Stimulated activated CD4-positive, alpha-beta T cell treated with anti-CD3 and anti-CD28 coated beads, Interleukin-12 subunit alpha, Interleukin-12 subunit beta, amount 100 ng/mL, for 24 hours (primary cell): ENCODE measurements around the gene KLHL7.
"Not testable (repeated sequence)": the region's sequence is repeated elsewhere in the genome, so short reads cannot be mapped to it uniquely, and the experiment has no call there.

ENCODE experiments used
- DNase-seq, 2 experiments: peaks; one replicate each; pipeline ENCODE4 v3.0.0-alpha.2; 2020; ENCODE audit warnings: low read depth in 2 of 2

KLHL7 gene

DNA sequence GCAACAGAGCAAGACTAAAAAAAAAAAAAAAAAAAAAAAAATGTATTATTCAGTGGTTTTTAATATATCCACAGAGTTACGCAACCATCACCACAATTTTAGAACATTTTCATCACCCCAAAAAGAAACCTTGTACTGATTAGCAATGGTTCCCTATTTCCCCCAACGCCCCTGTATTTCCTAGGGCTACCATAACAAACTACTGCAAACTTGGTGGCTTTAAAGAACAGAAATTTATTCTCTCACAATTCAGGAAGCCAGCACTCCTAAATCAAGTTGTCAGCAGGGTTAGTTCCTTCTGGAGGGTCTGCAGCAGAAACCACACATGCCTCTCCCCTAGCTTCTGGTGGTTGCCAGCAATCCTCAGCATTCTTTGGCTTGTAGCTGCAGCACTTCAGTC, 70.4 kb downstream of the KLHL7 start:
- DNase-seq = no peak

GRCh38 chr7:23181684-23182553, 76.3 kb downstream of the KLHL7 start, which contains the start of gene NUP42:
Gene NUP42, plus strand, starts transcription at chr7:23182048. Its CDS starts 38 bp downstream, at chr7:23182086.
- DNase-seq = peak; percentile 95

DNA sequence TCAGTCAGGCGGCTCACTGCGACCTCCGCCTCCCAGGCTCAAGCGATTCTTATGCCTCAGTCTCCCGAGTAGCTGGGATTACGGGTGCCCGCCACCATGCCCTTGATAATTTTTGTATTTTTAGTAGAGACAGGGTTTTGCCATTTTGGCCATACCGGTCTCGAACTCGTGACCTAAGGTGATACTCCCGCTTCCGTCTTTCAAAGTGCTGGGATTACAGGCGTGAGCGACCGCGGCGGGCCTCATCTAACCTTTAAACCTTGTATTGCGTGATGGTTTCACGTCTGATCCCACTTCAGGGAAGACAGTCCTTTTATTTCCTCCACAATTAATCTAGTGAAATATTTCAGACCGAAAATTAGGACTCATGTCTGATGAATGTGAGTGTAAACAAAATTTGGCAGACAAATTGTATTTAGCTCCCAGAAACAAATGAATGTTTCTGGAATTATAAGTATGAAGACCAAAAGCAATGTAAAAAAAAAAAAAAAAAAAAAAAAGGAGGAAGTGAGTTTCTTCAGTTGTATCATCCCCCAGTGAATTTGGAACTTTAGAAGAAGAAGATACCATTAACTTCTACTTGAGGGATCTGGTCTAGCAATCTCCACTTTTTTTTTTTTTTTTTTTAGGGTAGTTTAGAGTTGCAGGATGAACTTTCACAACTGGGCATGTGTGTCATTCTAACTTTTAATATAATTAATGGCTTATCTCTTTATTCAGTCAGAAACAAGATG, 77.9 kb downstream of the KLHL7 start:
- no peak for DNase-seq

DNA sequence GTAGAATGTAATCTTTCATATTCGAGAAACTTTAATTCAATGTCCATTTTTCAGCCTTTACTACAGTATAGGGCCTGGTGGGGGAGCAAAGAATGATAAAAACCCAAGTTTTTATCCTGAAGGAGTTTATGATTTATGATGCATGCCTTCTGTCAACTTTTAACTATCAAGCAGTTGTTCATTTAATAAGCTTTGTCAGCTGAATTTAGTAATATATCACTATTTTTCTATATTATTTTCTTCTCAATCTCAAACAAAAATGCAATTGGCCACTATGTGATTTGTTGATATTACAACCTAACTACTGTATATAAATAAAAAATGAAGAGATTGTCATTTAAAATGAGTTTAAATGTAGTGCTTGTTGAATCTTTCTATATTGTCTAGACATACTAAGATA, 78.7 kb downstream of the KLHL7 start:
- no peak for DNase-seq

GRCh38 chr7:23184709-23185359, 79.2 kb downstream of the KLHL7 start:
- no peak for DNase-seq

GRCh38 chr7:23185980-23186379, 80.4 kb downstream of the KLHL7 start:
- no peak for DNase-seq

DNA sequence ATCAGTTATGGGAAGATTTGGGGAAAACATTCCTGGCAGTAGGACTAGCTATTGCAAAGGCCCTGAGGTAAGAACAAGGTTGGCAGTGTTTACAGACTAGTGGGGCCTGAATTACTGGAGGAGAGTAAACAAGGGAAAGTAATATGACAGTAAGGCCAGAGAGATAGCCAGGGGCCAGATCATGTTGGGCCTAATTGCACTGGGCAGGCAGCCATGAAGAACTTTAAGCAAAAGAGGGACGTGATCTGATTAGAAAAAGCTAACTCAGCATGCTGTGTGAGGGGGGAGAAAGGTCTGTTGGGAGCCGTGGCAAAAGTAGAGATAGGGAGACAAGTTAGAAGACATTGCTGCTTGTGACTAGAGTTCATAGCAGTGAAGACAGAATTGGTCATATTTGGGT, 85.4 kb downstream of the KLHL7 start:
- no peak for DNase-seq

- DNase-seq = not testable (repeated sequence)
Measured at GRCh38 chr7:23193650-23194227, 88.2 kb downstream of the KLHL7 start.

DNA sequence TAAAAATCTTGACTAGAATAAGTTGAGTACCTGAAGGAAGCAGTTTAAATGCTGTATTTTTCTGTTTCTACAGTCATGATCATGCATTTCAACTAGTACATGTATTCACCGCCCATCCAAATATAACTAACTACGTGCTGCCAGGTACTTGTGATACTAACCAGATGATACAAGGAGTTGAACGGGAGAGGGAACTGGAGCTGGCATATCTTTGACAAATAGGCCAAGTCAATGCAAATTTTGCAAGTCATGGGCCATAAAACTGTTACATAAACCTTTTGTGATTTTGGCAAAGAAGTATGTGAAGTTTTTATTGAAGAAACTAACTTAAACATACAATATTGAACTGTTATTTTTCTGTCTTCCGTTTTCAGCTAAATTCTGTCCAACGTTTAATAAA, 90.7 kb downstream of the KLHL7 start:
- no peak for DNase-seq

GRCh38 chr7:23197745-23198144, 92.2 kb downstream of the KLHL7 start:
- DNase-seq = not testable (repeated sequence)

GRCh38 chr7:23200331-23200730, 94.7 kb downstream of the KLHL7 start:
- DNase-seq = no peak

- no peak for DNase-seq
Measured at GRCh38 chr7:23204241-23204640, 98.7 kb downstream of the KLHL7 start.

DNA sequence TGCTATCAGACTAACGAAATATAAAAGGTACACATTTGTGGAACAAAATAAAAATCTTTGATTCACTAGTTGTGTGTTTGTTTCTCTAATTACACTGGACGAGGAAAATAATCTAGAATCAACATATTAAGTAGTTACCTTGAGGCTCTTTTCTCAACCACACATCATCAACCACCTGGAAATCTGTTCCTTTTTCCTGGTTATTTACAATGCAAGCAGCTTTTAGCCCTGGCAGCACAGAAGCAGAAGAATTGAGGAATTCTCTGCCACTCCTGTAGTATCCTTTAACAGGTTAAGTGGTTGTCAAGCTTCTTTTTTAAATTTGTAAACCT, 100.0 kb downstream of the KLHL7 start:
- no peak for DNase-seq

GRCh38 chr7:23205909-23206767, 100.6 kb downstream of the KLHL7 start:
- no peak for DNase-seq

DNA sequence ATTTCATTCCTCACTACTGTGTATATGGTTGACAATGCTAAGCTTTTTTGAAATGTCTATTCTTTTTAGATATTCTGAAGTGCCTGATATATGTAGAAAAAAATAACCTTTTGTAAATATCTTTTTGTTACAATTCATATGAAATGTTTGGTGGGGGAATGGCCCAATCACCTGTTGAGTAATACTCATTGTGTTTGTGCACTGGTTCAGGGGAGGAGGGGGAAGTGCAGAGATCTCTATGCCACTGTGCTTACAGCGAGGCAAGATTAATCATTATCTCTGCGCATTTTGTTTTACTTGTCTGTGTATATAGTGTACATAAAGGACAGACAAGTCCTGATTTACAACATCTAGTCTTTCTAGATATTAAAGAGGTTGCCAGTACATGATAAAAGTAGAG, 101.4 kb downstream of the KLHL7 start:
- no peak for DNase-seq

GRCh38 chr7:23207884-23208283, 102.3 kb downstream of the KLHL7 start:
- DNase-seq = no peak

DNA sequence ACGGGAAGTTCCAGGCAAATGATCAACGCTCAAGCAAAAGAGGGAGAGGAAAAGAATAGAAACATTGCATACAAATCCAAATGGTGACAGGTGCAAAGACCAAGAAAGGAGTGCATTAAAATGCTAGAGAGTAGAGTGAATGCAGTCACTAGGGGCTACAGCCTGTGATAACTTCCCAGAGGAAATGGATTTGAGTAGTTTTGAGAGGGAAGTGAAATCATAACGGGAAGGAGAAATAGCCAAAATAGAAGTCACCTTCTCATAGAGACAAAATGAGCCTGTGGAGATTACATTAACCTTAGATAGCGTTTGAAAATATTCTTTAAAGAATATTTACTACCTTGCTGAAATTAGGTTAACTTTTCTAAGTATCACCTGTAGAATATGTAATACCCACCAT, 102.7 kb downstream of the KLHL7 start:
- no peak for DNase-seq

DNA sequence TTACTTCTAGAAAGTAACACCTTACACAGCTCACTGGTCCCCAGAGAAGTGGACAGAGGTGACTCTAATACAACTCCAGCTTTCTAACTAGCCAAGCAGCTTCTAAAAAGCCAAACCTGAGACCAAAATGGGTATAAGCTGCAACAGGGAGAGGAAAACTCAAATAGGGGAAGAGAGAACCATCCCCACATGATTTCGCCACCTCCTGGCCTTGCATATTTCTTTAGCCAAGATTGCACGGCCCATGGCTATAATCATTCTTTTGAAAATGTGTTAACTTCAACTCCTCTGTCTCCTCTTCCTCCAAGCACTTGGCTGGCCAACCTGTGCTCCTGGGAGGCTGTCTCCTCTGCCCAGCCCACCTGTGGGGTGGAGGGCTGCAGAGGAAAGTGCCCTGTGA, 104.9 kb downstream of the KLHL7 start:
- DNase-seq = no peak

- no peak for DNase-seq
Measured at GRCh38 chr7:23211589-23211988, 106.0 kb downstream of the KLHL7 start.

DNA sequence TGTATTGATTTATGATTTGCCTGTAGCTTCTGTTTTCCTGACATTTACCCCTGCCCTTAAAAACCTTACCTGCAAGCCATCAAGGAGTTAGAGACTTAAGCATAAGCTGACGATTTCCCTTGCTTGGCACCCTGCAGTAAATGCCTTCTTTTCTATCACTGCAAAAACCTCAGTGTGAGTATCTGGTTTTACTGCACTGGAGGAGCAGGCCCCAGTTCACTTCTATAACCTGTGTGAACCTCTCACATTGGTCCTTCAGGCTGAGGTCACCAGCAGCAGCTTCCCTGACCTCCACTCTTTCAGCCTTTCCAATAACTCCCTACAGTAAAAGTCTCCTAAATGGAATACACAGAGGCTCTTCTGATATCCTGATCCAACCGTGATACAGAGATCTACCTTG, 106.8 kb downstream of the KLHL7 start:
- DNase-seq = no peak

- DNase-seq = no peak
Measured at GRCh38 chr7:23212841-23213240, 107.3 kb downstream of the KLHL7 start.
